ENCODE results near the gene DNM1. TPM values are rescaled to one million over a fixed set of nuclear protein-coding genes. Genes with fewer than 3 reads are reported as not detected.

DNM1 gene
- total RNA-seq, 2 experiments from 2014 or later, result 0.36 to 0.59 TPM

- intact Hi-C loops (cut with micrococcal nuclease), result no loop called here
- Mint-ChIP-seq H3K4me3 (no peak overlapping the region), H3K27ac (no peak overlapping the region), H3K9me3 (no peaks in the 10 kb centered on the region), H3K4me1 (ENCODE audit: low read depth) (no peaks in the 10 kb centered on the region), H3K36me3 (ENCODE audit: low read depth) (peaks cover 18% of the 10 kb centered on the region), H3K27me3 (no peaks in the 10 kb centered on the region)
- DNase-seq (no peak), ATAC-seq (no peak)
- no peak for TF ChIP-seq CTCF (IDR thresholded peaks at IDR 0.05)
- POLR2A ChIA-PET, result no interaction called here
- CTCF ChIA-PET, result interaction anchor here (1.3 to 1.7 kb wide), 4 partner anchors 9 to 176 kb away, joined by 3 to 4 read pairs (median 4); no protein-coding TSS in a partner anchor
These were observed 59.5 kb downstream of the DNM1 start for GRCh38 chr9:128262687-128263086.

- TF ChIP-seq CTCF (IDR thresholded peaks at IDR 0.05), result no peak
- DNase-seq (no peak), ATAC-seq (no peak)
- Mint-ChIP-seq H3K27ac (no peak overlapping the region), H3K27me3 (no peaks in the 10 kb centered on the region), H3K4me1 (ENCODE audit: low read depth) (no peaks in the 10 kb centered on the region), H3K36me3 (ENCODE audit: low read depth) (peaks cover 18% of the 10 kb centered on the region), H3K9me3 (no peaks in the 10 kb centered on the region), H3K4me3 (no peak overlapping the region)
- CTCF ChIA-PET, result interaction anchor here (1.2 to 5.6 kb wide), 2 partner anchors 11 kb away, joined by 3 to 19 read pairs; no protein-coding TSS in a partner anchor
- POLR2A ChIA-PET, result interaction anchor here (0.5 kb wide), 1 partner anchor 17 kb away, joined by 3 read pairs; no protein-coding TSS in a partner anchor
- intact Hi-C loops (cut with micrococcal nuclease), result no loop called here
These were observed 62.2 kb downstream of the DNM1 start for GRCh38 chr9:128265348-128265847.

DNA sequence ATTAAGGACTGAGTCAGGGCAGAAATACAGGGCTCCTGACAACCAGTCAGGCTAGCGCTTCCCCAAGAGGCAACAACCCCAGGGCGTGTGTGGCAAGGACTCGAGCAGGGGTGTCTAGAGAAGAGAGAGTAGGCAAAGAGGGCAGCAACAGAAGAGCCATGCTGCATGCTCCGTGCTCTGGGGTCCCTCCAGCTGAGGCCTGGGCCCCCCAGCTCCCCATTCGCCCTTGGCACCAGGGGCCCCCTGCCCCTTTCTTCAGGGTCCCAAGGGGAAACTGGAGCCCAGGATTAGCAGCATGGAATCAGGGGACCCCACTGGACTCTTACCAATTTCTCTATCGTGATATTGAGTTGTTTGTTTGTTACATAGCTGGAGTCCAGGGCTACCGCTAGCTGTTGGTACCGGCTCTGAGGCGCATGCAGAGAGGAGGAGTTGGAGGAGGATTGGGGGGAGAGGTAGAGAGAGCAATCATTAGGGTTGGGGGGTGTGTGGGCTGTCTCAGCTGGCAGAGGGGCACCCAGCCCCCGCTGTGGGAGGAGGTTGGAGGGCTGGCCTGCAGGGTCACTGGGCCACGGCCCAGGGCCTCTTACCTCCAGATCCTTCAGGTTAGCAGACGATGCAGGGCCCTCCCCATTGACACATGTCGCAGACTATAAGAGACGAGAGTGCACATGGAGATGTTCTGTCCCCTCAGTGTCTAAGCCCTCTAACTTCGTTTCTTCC is 63.9 kb downstream of the DNM1 start:
- DNase-seq (no peak), ATAC-seq (no peak)
- no peaks in the 10 kb centered on the region for H3K27me3 Mint-ChIP-seq
- peaks cover 9% of the 10 kb centered on the region for H3K36me3 Mint-ChIP-seq (ENCODE audit: low read depth)
- POLR2A ChIA-PET, result interaction anchor here (0.6 kb wide), 1 partner anchor 138 kb away, joined by 3 read pairs; no protein-coding TSS in a partner anchor
- H3K4me1 Mint-ChIP-seq (ENCODE audit: low read depth), result no peaks in the 10 kb centered on the region
- H3K27ac Mint-ChIP-seq, result no peak overlapping the region
- no peak for TF ChIP-seq CTCF (IDR thresholded peaks at IDR 0.05)
- no peaks in the 10 kb centered on the region for H3K9me3 Mint-ChIP-seq
- CTCF ChIA-PET, result interaction anchor here (1.0 to 5.6 kb wide), 2 partner anchors 12 to 17 kb away, joined by 3 to 19 read pairs; no protein-coding TSS in a partner anchor
- no peak overlapping the region for H3K4me3 Mint-ChIP-seq
- intact Hi-C loops (cut with micrococcal nuclease), result no loop called here

DNA sequence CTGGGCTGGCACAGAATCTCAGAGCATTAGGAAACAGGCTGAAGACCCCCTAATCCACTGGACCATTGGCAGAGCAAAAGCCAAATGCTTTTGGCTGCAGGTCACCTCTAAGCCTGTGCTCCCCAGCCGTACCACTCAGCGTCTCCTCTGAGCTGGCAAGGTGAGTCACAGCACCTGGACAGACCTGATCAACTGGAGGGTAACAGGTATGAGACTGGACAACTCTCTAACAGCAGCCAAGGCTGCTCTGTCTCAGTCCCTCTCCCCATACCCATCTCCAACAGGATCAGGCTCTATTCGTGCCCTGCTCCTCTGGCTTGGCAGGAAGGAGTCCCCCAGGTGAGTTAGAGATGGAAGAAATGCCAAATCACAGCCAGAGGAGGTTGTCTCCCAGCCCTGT is 67.9 kb downstream of the DNM1 start:
- H3K9me3 Mint-ChIP-seq, result no peaks in the 10 kb centered on the region
- no peak for TF ChIP-seq CTCF (IDR thresholded peaks at IDR 0.05)
- ChIA-PET POLR2A (interaction anchor here (0.7 kb wide), 1 partner anchor 22 kb away, joined by 3 read pairs; no protein-coding TSS in a partner anchor), CTCF (interaction anchor here (1.0 to 5.6 kb wide), 2 partner anchors 16 kb away, joined by 4 to 19 read pairs; no protein-coding TSS in a partner anchor)
- no peaks in the 10 kb centered on the region for H3K27me3 Mint-ChIP-seq
- DNase-seq (no peak), ATAC-seq (no peak)
- intact Hi-C loops (cut with micrococcal nuclease), result no loop called here
- no peaks in the 10 kb centered on the region for H3K36me3 Mint-ChIP-seq (ENCODE audit: low read depth)
- H3K27ac Mint-ChIP-seq, result no peak overlapping the region
- peaks cover 14% of the 10 kb centered on the region for H3K4me1 Mint-ChIP-seq (ENCODE audit: low read depth)
- H3K4me3 Mint-ChIP-seq, result no peak overlapping the region

GRCh38 chr9:128271512-128271911 is 68.3 kb downstream of the DNM1 start:
- Mint-ChIP-seq H3K36me3 (ENCODE audit: low read depth) (no peaks in the 10 kb centered on the region), H3K4me3 (no peak overlapping the region), H3K27me3 (no peaks in the 10 kb centered on the region), H3K4me1 (ENCODE audit: low read depth) (peaks cover 16% of the 10 kb centered on the region), H3K27ac (no peak overlapping the region), H3K9me3 (no peaks in the 10 kb centered on the region)
- intact Hi-C loops (cut with micrococcal nuclease), result no loop called here
- DNase-seq, result no peak
- TF ChIP-seq CTCF (IDR thresholded peaks at IDR 0.05), result no peak
- ChIA-PET POLR2A (no interaction called here), CTCF (interaction anchor here (1.0 kb wide), 1 partner anchor 16 kb away, joined by 4 read pairs; no protein-coding TSS in a partner anchor)
- ATAC-seq, result no peak

Measured in activated CD8-positive, alpha-beta T cell treated with anti-CD3 and anti-CD28 coated beads for 36 hours (primary cell).